Bronchial smooth muscle cell (primary cell): Measurements from ENCODE around the gene NOC2L. TPM values are rescaled to one million over a fixed set of nuclear protein-coding genes. Genes with fewer than 3 reads are reported as not detected.

Source experiments
- total RNA-seq: library from RNA; depleted of rRNA; stranded (reverse); fragments of >200 nt; gene quantifications from 2 replicates; pipeline ENCODE4 v1.2.1, GENCODE V29; 2014

The NOC2L gene
- total RNA-seq = 74.6 and 75.0 TPM in 2 replicates

GRCh38 chr1:958823-959730, at the start of gene NOC2L:
TSS of gene NOC2L (minus strand) at chr1:959256. CDS start at chr1:959240, 16 bp downstream.

GRCh38 chr1:999725-1000356, 40.8 kb upstream of the NOC2L start, which contains the start of gene HES4:
TSS of gene HES4 (minus strand) at chr1:1000097. CDS start at chr1:999973, 124 bp downstream.

DNA sequence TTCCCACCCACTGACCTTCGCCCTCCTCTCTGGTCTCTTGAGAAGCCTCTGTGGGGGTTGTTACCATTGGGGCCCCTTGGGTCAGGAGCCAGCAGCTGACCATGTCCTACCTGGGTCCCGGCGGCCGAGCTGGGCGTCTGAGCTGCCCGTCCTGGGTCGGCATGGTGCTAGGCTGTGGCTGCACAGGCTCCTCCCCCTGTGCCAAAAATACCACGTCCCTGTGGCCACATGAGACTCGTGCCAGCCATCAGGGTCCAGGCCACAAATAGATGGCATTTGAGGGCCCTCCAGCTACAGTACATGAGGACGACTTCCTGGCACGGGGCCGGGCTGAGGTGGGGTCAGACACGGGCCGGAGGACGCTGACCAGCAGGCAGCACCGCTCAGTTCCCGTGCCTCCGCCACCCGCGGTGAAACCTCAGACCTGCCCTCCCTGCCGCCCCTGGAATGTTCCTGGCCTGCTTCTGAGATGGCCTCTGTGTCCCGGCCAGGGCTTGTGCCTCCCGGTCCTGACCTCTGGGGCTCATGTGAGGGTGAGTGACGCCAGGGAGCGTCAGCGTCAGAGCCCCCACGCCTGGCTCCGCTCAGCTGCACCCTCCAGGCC, 23.0 kb upstream of the NOC2L start, which contains the start of gene PERM1:
Gene PERM1, minus strand, starts transcription at position 139 of the 604 bp plus-strand sequence. CDS start 1,064 bp downstream, outside the sequence.

GRCh38 chr1:966135-966703, 7.2 kb upstream of the NOC2L start, which contains the start of gene PLEKHN1:
TSS of gene PLEKHN1 (plus strand) at chr1:966482. CDS start at chr1:966532, 50 bp downstream.

GRCh38 chr1:960363-961131, 1.5 kb upstream of the NOC2L start, which contains the start of gene KLHL17:
TSS of gene KLHL17 (plus strand) at chr1:960584. CDS start at chr1:960694, 110 bp downstream.

GRCh38 chr1:923131-923990, 35.7 kb downstream of the NOC2L start, which contains the start of gene SAMD11:
TSS of gene SAMD11 (plus strand) at chr1:923923. CDS start at chr1:924432, 509 bp downstream.

Other genes with a start within 250 kb of the NOC2L start
- gene SAMD11, start 35.3 kb downstream of the NOC2L start, total RNA-seq = 7.5 and 30.3 TPM in 2 replicates
- 4.9 and 6.9 TPM in 2 replicates for gene KLHL17, start 1.3 kb upstream of the NOC2L start, total RNA-seq
- gene PLEKHN1, start 7.2 kb upstream of the NOC2L start, total RNA-seq = 0.09 and 0.63 TPM in 2 replicates
- under 0.01 TPM in 1 of 2 replicates, not detected in the other for gene PERM1, start 22.8 kb upstream of the NOC2L start, total RNA-seq
- gene HES4, start 40.8 kb upstream of the NOC2L start, total RNA-seq = 0.43 and 1.1 TPM in 2 replicates
- 95.7 and 131 TPM in 2 replicates for gene ISG15, start 54.2 kb upstream of the NOC2L start, total RNA-seq
- 22.7 and 38.8 TPM in 2 replicates for gene AGRN, start 60.9 kb upstream of the NOC2L start, total RNA-seq
- under 0.01 TPM in 1 of 2 replicates, not detected in the other for gene RNF223, start 115.0 kb upstream of the NOC2L start, total RNA-seq
- gene C1orf159, start 156.8 kb upstream of the NOC2L start, total RNA-seq = 2.1 and 3.2 TPM in 2 replicates
- gene TTLL10, start 214.6 kb upstream of the NOC2L start, total RNA-seq = not detected in 2 replicates
- 0.34 and 0.79 TPM in 2 replicates for gene TNFRSF18, start 247.3 kb upstream of the NOC2L start, total RNA-seq